Measurements from ENCODE around the gene NTNG1.

The NTNG1 gene

GRCh38 chr1:107220036-107220435, 79.2 kb downstream of the NTNG1 start:
- H3K4me3 ChIP-seq (replicated peaks; ENCODE audit: insufficient read depth, low read length): no peak overlapping the region

GRCh38 chr1:107225706-107226105, 84.9 kb downstream of the NTNG1 start:
- no peak overlapping the region for H3K27ac ChIP-seq (replicated peaks)
- H3K4me3 ChIP-seq (replicated peaks; ENCODE audit: insufficient read depth, low read length): no peak overlapping the region
- TF ChIP-seq CTCF (IDR thresholded peaks at IDR 0.05; ENCODE audit: insufficient read depth, low read length): no peak
- no peak for TF ChIP-seq SPI1 (IDR thresholded peaks at IDR 0.05; ENCODE audit: borderline replicate concordance, low read depth)
- no peaks in the 10 kb centered on the region for H3K27me3 ChIP-seq (ENCODE audit: insufficient read depth, poor library complexity, severe bottlenecking)
- DNase-seq (ENCODE audit: low read depth in 1 of 2, low spot score in 1 of 2): no peak

More at GRCh38 chr1:107220036-107220435, 79.2 kb downstream of the NTNG1 start:
- no peaks in the 10 kb centered on the region for H3K27me3 ChIP-seq (ENCODE audit: insufficient read depth, poor library complexity, severe bottlenecking)
- TF ChIP-seq CTCF (IDR thresholded peaks at IDR 0.05; ENCODE audit: insufficient read depth, low read length): no peak
- TF ChIP-seq SPI1 (IDR thresholded peaks at IDR 0.05; ENCODE audit: borderline replicate concordance, low read depth): no peak
- no peak for TF ChIP-seq POLR2AphosphoS5 (IDR thresholded peaks at IDR 0.05; ENCODE audit: low read depth)
- no peak overlapping the region for H3K27ac ChIP-seq (replicated peaks)
- no peak for DNase-seq (ENCODE audit: low read depth in 1 of 2, low spot score in 1 of 2)

GRCh38 chr1:107228704-107229371, 88.0 kb downstream of the NTNG1 start:
- no peak overlapping the region for H3K27ac ChIP-seq (replicated peaks)
- DNase-seq (ENCODE audit: low read depth in 1 of 2, low spot score in 1 of 2): no peak
- no peaks in the 10 kb centered on the region for H3K27me3 ChIP-seq (ENCODE audit: insufficient read depth, poor library complexity, severe bottlenecking)
- no peak for TF ChIP-seq REST (IDR thresholded peaks at IDR 0.05; ENCODE audit: insufficient replicate concordance, low read depth)
- TF ChIP-seq POLR2AphosphoS5 (IDR thresholded peaks at IDR 0.05; ENCODE audit: low read depth): no peak
- TF ChIP-seq CTCF (IDR thresholded peaks at IDR 0.05; ENCODE audit: insufficient read depth, low read length): no peak
- TF ChIP-seq SPI1 (IDR thresholded peaks at IDR 0.05; ENCODE audit: borderline replicate concordance, low read depth): no peak
- TF ChIP-seq GABPA (IDR thresholded peaks at IDR 0.05; ENCODE audit: low read depth): no peak
- no peak overlapping the region for H3K4me3 ChIP-seq (replicated peaks; ENCODE audit: insufficient read depth, low read length)

GRCh38 chr1:107229711-107230110, 88.9 kb downstream of the NTNG1 start:
- DNase-seq (ENCODE audit: low read depth in 1 of 2, low spot score in 1 of 2): no peak
- no peaks in the 10 kb centered on the region for H3K27me3 ChIP-seq (ENCODE audit: insufficient read depth, poor library complexity, severe bottlenecking)
- no peak overlapping the region for H3K27ac ChIP-seq (replicated peaks)
- no peak overlapping the region for H3K4me3 ChIP-seq (replicated peaks; ENCODE audit: insufficient read depth, low read length)
- TF ChIP-seq CTCF (IDR thresholded peaks at IDR 0.05; ENCODE audit: insufficient read depth, low read length) (no peak), GABPA (IDR thresholded peaks at IDR 0.05; ENCODE audit: low read depth) (no peak), POLR2AphosphoS5 (IDR thresholded peaks at IDR 0.05; ENCODE audit: low read depth) (no peak), SPI1 (IDR thresholded peaks at IDR 0.05; ENCODE audit: borderline replicate concordance, low read depth) (no peak), REST (IDR thresholded peaks at IDR 0.05; ENCODE audit: insufficient replicate concordance, low read depth) (no peak)
